ENCODE measurements around the gene CLEC10A.
"Not testable (repeated sequence)": the region's sequence is repeated elsewhere in the genome, so short reads cannot be mapped to it uniquely, and the experiment has no call there.

The CLEC10A gene

GRCh38 chr17:7107795-7108559, 27.9 kb upstream of the CLEC10A start:
- no peak for DNase-seq

- DNase-seq, result no peak
Measured at GRCh38 chr17:7107012-7107754, 27.1 kb upstream of the CLEC10A start.

GRCh38 chr17:7102421-7102820, 22.4 kb upstream of the CLEC10A start:
- no peak for DNase-seq

GRCh38 chr17:7101531-7101930, 21.5 kb upstream of the CLEC10A start:
- no peak for DNase-seq

- DNase-seq, result not testable (repeated sequence)
Measured at GRCh38 chr17:7100641-7101379, 20.8 kb upstream of the CLEC10A start.

GRCh38 chr17:7098802-7099459, 18.9 kb upstream of the CLEC10A start:
- no peak for DNase-seq

GRCh38 chr17:7097940-7098339, 17.9 kb upstream of the CLEC10A start:
- DNase-seq, result no peak

GRCh38 chr17:7095625-7096024, 15.6 kb upstream of the CLEC10A start:
- DNase-seq, result no peak

- no peak for DNase-seq
Measured at GRCh38 chr17:7094652-7095019, 14.6 kb upstream of the CLEC10A start.

GRCh38 chr17:7091311-7092005, 11.4 kb upstream of the CLEC10A start:
- DNase-seq, result not testable (repeated sequence)

GRCh38 chr17:7089570-7089969, 9.5 kb upstream of the CLEC10A start:
- DNase-seq, result not testable (repeated sequence)

- not testable (repeated sequence) for DNase-seq
Measured at GRCh38 chr17:7088442-7088841, 8.4 kb upstream of the CLEC10A start.

GRCh38 chr17:7084088-7084487, 4.0 kb upstream of the CLEC10A start:
- DNase-seq, result no peak

- no peak for DNase-seq
Measured at GRCh38 chr17:7083592-7083991, 3.5 kb upstream of the CLEC10A start.

- no peak for DNase-seq
Measured at GRCh38 chr17:7081341-7082062, 1.5 kb upstream of the CLEC10A start.

- no peak for DNase-seq
Measured at GRCh38 chr17:7080456-7081041, 498 bp upstream of the CLEC10A start.

GRCh38 chr17:7078711-7079110, 1.3 kb downstream of the CLEC10A start:
- DNase-seq, result no peak

GRCh38 chr17:7077911-7078546, 2.0 kb downstream of the CLEC10A start:
- no peak for DNase-seq

GRCh38 chr17:7074931-7075330, 5.1 kb downstream of the CLEC10A start:
- no peak for DNase-seq

- no peak for DNase-seq
Measured at GRCh38 chr17:7072406-7072805, 7.6 kb downstream of the CLEC10A start.

GRCh38 chr17:7070712-7071111, 9.3 kb downstream of the CLEC10A start:
- no peak for DNase-seq
